K562 (cell line): ENCODE measurements around the gene POLRMT. TPM values are rescaled to one million over a fixed set of nuclear protein-coding genes. Genes with fewer than 3 reads are reported as not detected.

Experiments used
- DDX20 ChIP-seq: fragments of 450-650 bp; IDR thresholded peaks from 2 replicates; pipeline ENCODE4 v1.6.1; 2016; ENCODE audit warnings: missing genetic modification characterization, low read depth, mild to moderate bottlenecking, missing compliant biosample characterization, moderate library complexity
- FOXK1 ChIP-seq: sonication (generic); formaldehyde crosslinking; IDR thresholded peaks from 2 replicates; pipeline ENCODE4 v1.8.0; 2022; ENCODE audit warnings: missing genetic modification reagents, mild to moderate bottlenecking, borderline replicate concordance
- FOXK2 ChIP-seq, 2 experiments: fragments of 450-650 bp; IDR thresholded peaks in 1 of 2; conservative IDR thresholded peaks in 1 of 2; 2 replicates each; pipeline ENCODE4 v1.6.1; 2016; ENCODE audit warnings: low read depth in 2 of 2, mild to moderate bottlenecking in 1 of 2
- GABPB1 ChIP-seq: sonication (generic); formaldehyde crosslinking; IDR thresholded peaks from 2 replicates; pipeline ENCODE4 v1.8.0; 2022; ENCODE audit warnings: mild to moderate bottlenecking, missing genetic modification reagents
- HMG20B ChIP-seq: fragments of 250-450 bp; sonication (Bioruptor Pico); IDR thresholded peaks from 2 replicates; pipeline ENCODE4 v1.5.0; 2021; ENCODE audit warnings: mild to moderate bottlenecking
- MECOM ChIP-seq: fragments of 250-450 bp; sonication (Bioruptor Pico); IDR thresholded peaks from 2 replicates; pipeline ENCODE4 v1.8.0; 2022; ENCODE audit warnings: inconsistent platforms
- PTBP1 ChIP-seq: fragments of 200-400 bp; formaldehyde crosslinking; IDR thresholded peaks from 2 replicates; pipeline ENCODE4 v1.6.1; 2017; ENCODE audit warnings: low read depth, low read length
- SRSF9 ChIP-seq: fragments of 200-400 bp; formaldehyde crosslinking; IDR thresholded peaks from 2 replicates; pipeline ENCODE4 v1.6.1; 2017; ENCODE audit warnings: low read depth, low read length, borderline replicate concordance
- ZNF584 ChIP-seq: fragments of 200-800 bp; sonication (Bioruptor generic); IDR thresholded peaks from 2 replicates; pipeline ENCODE4 v1.6.1; 2016; ENCODE audit warnings: low read depth, mild to moderate bottlenecking, missing genetic modification characterization, missing compliant biosample characterization
- polyA plus RNA-seq, 8 experiments: library from polyadenylated mRNA; depleted of rRNA in 4 of 8; stranded (reverse) in 5 of 8; unstranded in 3 of 8; fragments of >200 nt; fragmentation: Nextera tagmentation in 2 of 8; fragmentation: Illumina TruSeq in 1 of 8; extraction: Ambion mirVana in 2 of 8; extraction: Trizol in 1 of 8; gene quantifications; 2 replicates each; pipeline versions ENCODE4 v1.2.1 to v1.2.3, GENCODE V29; 2011 to 2014; ENCODE audit warnings: inconsistent platforms in 1 of 8, missing spikeins in 1 of 8
- total RNA-seq, 7 experiments: library from RNA; depleted of rRNA in 6 of 7; stranded (reverse); fragments of >200 nt in 6 of 7; fragmentation: Illumina TruSeq in 2 of 7; extraction: Trizol in 2 of 7; gene quantifications; 2 replicates each; pipeline versions ENCODE4 v1.2.1 to v1.2.3, GENCODE V29; 2011 to 2021; ENCODE audit warnings: low replicate concordance in 1 of 7
- TF ChIP-seq, protein P1 (sequence below): fragments of 250-450 bp; sonication (Bioruptor Pico); IDR thresholded peaks from 2 replicates; pipeline ENCODE4 v1.8.0; 2021; ENCODE audit warnings: moderate library complexity, mild to moderate bottlenecking, inconsistent platforms
- TF ChIP-seq, protein P2 (sequence below): IDR thresholded peaks from 2 replicates; pipeline ENCODE4 v1.6.1; 2011; ENCODE audit warnings: borderline replicate concordance, low read depth, mild to moderate bottlenecking, moderate library complexity, low read length; ENCODE audit not compliant: insufficient read depth, poor library complexity, severe bottlenecking
- TF ChIP-seq, protein P3 (sequence below): sonication (generic); formaldehyde crosslinking; IDR thresholded peaks from 2 replicates; pipeline ENCODE4 v1.4.0; 2020; ENCODE audit warnings: mild to moderate bottlenecking, missing genetic modification reagents
- TF ChIP-seq, protein P4 (sequence below), 2 experiments: fragments of 150-350 bp in 1 of 2; IDR thresholded peaks; 2 replicates each; pipeline ENCODE4 v1.6.1; 2012 to 2016; ENCODE audit warnings: low read depth in 2 of 2, low read length in 2 of 2, mild to moderate bottlenecking in 1 of 2, moderate library complexity in 1 of 2
- TF ChIP-seq, protein P5 (sequence below): sonication (generic); formaldehyde crosslinking; IDR thresholded peaks from 2 replicates; pipeline ENCODE4 v1.8.0; 2022; ENCODE audit warnings: mild to moderate bottlenecking, missing genetic modification reagents

Gene POLRMT
- total and polyA plus RNA-seq, 9 of the 15 experiments (the other 6 are each of a cell fraction or from before 2014, with no cell fraction given): 30.3 to 144 (median 68.0) TPM

DNA sequence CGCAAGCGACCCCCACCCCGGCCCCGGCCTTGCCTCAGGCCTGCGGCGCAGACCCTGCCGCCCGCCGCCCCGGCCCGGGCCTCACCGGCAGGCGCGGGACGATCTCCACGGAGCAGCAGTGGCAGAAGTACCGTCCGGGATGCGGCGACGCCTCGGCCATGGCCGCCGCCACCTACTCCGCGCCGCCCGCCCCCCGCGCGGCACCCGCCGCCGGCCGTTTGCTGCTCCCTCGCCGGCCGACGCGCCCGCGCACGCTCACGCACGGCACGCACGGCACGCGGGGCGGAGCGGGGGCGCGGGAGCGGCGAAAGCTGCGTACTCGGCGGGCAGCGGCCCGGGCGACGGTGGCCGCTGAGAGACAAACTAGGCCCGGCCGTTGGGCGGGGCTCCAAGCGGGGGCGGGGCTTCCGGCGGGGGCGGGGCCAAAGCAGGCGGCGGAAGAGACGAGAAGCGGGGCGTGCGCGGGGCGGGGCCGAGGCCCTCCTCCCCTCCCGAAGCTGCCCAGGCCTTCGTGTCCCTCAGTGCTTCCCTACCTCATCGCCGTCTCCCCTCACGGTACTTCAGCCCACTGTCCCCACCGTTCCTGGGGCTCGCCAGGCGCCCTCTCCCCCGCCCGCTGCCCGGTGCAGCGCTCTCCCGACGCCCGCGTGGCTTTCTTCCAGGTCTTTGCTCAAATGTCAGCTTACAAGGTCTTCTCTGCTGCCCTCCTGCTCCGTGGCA is 29.8 kb upstream of the POLRMT start, which contains the start of gene RNF126 (continued):
- TF ChIP-seq FOXK1 (CRISPR knock-in tag): no peak
- TF ChIP-seq, protein P1, sequence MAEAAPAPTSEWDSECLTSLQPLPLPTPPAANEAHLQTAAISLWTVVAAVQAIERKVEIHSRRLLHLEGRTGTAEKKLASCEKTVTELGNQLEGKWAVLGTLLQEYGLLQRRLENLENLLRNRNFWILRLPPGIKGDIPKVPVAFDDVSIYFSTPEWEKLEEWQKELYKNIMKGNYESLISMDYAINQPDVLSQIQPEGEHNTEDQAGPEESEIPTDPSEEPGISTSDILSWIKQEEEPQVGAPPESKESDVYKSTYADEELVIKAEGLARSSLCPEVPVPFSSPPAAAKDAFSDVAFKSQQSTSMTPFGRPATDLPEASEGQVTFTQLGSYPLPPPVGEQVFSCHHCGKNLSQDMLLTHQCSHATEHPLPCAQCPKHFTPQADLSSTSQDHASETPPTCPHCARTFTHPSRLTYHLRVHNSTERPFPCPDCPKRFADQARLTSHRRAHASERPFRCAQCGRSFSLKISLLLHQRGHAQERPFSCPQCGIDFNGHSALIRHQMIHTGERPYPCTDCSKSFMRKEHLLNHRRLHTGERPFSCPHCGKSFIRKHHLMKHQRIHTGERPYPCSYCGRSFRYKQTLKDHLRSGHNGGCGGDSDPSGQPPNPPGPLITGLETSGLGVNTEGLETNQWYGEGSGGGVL: no peak
- TF ChIP-seq DDX20 (tag): no peak
- no peak for TF ChIP-seq FOXK2 (conservative IDR thresholded peaks at IDR 0.05 in 1 of 2, IDR thresholded peaks at IDR 0.05 in 1 of 2; ENCODE audit: low read depth in 2 of 2)
- no peak for TF ChIP-seq MECOM (CRISPR knock-in tag)
- TF ChIP-seq, protein P2, sequence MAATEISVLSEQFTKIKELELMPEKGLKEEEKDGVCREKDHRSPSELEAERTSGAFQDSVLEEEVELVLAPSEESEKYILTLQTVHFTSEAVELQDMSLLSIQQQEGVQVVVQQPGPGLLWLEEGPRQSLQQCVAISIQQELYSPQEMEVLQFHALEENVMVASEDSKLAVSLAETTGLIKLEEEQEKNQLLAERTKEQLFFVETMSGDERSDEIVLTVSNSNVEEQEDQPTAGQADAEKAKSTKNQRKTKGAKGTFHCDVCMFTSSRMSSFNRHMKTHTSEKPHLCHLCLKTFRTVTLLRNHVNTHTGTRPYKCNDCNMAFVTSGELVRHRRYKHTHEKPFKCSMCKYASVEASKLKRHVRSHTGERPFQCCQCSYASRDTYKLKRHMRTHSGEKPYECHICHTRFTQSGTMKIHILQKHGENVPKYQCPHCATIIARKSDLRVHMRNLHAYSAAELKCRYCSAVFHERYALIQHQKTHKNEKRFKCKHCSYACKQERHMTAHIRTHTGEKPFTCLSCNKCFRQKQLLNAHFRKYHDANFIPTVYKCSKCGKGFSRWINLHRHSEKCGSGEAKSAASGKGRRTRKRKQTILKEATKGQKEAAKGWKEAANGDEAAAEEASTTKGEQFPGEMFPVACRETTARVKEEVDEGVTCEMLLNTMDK: no peak
- TF ChIP-seq SRSF9: no peak
- no peak for TF ChIP-seq PTBP1
- peak; percentile 46; the same call in 1 of the 2 replicates for TF ChIP-seq GABPB1
- TF ChIP-seq, protein P3, sequence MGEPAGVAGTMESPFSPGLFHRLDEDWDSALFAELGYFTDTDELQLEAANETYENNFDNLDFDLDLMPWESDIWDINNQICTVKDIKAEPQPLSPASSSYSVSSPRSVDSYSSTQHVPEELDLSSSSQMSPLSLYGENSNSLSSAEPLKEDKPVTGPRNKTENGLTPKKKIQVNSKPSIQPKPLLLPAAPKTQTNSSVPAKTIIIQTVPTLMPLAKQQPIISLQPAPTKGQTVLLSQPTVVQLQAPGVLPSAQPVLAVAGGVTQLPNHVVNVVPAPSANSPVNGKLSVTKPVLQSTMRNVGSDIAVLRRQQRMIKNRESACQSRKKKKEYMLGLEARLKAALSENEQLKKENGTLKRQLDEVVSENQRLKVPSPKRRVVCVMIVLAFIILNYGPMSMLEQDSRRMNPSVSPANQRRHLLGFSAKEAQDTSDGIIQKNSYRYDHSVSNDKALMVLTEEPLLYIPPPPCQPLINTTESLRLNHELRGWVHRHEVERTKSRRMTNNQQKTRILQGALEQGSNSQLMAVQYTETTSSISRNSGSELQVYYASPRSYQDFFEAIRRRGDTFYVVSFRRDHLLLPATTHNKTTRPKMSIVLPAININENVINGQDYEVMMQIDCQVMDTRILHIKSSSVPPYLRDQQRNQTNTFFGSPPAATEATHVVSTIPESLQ (CRISPR knock-in tag): no peak
- TF ChIP-seq, protein P4, sequence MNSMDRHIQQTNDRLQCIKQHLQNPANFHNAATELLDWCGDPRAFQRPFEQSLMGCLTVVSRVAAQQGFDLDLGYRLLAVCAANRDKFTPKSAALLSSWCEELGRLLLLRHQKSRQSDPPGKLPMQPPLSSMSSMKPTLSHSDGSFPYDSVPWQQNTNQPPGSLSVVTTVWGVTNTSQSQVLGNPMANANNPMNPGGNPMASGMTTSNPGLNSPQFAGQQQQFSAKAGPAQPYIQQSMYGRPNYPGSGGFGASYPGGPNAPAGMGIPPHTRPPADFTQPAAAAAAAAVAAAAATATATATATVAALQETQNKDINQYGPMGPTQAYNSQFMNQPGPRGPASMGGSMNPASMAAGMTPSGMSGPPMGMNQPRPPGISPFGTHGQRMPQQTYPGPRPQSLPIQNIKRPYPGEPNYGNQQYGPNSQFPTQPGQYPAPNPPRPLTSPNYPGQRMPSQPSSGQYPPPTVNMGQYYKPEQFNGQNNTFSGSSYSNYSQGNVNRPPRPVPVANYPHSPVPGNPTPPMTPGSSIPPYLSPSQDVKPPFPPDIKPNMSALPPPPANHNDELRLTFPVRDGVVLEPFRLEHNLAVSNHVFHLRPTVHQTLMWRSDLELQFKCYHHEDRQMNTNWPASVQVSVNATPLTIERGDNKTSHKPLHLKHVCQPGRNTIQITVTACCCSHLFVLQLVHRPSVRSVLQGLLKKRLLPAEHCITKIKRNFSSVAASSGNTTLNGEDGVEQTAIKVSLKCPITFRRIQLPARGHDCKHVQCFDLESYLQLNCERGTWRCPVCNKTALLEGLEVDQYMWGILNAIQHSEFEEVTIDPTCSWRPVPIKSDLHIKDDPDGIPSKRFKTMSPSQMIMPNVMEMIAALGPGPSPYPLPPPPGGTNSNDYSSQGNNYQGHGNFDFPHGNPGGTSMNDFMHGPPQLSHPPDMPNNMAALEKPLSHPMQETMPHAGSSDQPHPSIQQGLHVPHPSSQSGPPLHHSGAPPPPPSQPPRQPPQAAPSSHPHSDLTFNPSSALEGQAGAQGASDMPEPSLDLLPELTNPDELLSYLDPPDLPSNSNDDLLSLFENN (IDR thresholded peaks at IDR 0.05; ENCODE audit: low read depth in 2 of 2, low read length in 2 of 2): no peak
- TF ChIP-seq ZNF584 (CRISPR knock-in tag): no peak
- no peak for TF ChIP-seq HMG20B (CRISPR knock-in tag)
- TF ChIP-seq, protein P5, sequence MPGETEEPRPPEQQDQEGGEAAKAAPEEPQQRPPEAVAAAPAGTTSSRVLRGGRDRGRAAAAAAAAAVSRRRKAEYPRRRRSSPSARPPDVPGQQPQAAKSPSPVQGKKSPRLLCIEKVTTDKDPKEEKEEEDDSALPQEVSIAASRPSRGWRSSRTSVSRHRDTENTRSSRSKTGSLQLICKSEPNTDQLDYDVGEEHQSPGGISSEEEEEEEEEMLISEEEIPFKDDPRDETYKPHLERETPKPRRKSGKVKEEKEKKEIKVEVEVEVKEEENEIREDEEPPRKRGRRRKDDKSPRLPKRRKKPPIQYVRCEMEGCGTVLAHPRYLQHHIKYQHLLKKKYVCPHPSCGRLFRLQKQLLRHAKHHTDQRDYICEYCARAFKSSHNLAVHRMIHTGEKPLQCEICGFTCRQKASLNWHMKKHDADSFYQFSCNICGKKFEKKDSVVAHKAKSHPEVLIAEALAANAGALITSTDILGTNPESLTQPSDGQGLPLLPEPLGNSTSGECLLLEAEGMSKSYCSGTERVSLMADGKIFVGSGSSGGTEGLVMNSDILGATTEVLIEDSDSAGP (CRISPR knock-in tag): 0 out of 2 replicates have a peak, but pooled peaks have one; percentile 52
